Prostate gland (tissue), 2 donors: ENCODE measurements around the gene IGDCC3.
"Not testable (repeated sequence)": the region's sequence is repeated elsewhere in the genome, so short reads cannot be mapped to it uniquely, and the experiment has no call there.

Experiments used
- POLR2A ChIP-seq: fragments of 450-650 bp; IDR thresholded peaks from one replicate; pipeline ENCODE4 v1.6.1; 2016; ENCODE audit warnings: antibody characterized with exemption, mild to moderate bottlenecking
- POLR2AphosphoS5 ChIP-seq: sonication (generic); formaldehyde crosslinking; IDR thresholded peaks from one replicate; pipeline ENCODE4 v1.6.1; 2017; ENCODE audit warnings: antibody characterized with exemption
- TF ChIP-seq, protein P1 (sequence below), 4 experiments: fragments of 200-600 bp in 2 of 4; fragments of 450-650 bp in 2 of 4; sonication (generic) in 2 of 4; IDR thresholded peaks; 1 replicate in 3 of 4; 2 replicates in 1 of 4; pipeline ENCODE4 v1.5.1; 2016 to 2019; ENCODE audit warnings: antibody characterized with exemption in 4 of 4, mild to moderate bottlenecking in 2 of 4, moderate library complexity in 2 of 4

DNA sequence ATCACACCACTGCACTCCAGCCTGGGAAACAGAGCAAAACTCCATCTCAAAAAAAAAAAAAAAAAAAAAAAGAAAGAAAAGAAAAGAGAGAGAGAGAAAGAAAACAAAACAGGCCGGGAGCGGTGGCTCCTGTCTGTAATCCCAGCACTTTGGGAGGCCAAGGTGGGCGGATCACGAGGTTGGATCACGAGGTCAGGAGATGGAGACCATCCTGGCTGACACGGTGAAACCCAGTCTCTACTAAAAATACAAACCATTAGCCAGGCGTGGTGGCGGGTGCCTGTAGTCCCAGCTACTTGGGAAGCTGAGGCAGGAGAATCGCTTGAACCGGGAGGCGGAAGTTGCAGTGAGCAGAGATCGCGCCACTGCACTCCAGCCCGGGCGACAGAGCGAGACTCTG is 20.7 kb upstream of the IGDCC3 start:
- TF ChIP-seq, protein P1, sequence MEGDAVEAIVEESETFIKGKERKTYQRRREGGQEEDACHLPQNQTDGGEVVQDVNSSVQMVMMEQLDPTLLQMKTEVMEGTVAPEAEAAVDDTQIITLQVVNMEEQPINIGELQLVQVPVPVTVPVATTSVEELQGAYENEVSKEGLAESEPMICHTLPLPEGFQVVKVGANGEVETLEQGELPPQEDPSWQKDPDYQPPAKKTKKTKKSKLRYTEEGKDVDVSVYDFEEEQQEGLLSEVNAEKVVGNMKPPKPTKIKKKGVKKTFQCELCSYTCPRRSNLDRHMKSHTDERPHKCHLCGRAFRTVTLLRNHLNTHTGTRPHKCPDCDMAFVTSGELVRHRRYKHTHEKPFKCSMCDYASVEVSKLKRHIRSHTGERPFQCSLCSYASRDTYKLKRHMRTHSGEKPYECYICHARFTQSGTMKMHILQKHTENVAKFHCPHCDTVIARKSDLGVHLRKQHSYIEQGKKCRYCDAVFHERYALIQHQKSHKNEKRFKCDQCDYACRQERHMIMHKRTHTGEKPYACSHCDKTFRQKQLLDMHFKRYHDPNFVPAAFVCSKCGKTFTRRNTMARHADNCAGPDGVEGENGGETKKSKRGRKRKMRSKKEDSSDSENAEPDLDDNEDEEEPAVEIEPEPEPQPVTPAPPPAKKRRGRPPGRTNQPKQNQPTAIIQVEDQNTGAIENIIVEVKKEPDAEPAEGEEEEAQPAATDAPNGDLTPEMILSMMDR (IDR thresholded peaks at IDR 0.05), result not testable (repeated sequence)
- not testable (repeated sequence) for TF ChIP-seq POLR2AphosphoS5, POLR2A
